CD14-positive monocyte (primary cell): ENCODE measurements around the gene PSTPIP1. TPM values are rescaled to one million over a fixed set of nuclear protein-coding genes. Genes with fewer than 3 reads are reported as not detected.

ENCODE experiments used
- DNase-seq, 3 donors: peaks; one replicate each; pipeline ENCODE4 v3.0.0-alpha.2; 2011 to 2022
- H2AFZ ChIP-seq: 2 replicates; pipeline ENCODE4 v1.6.0; 2012; ENCODE audit warnings: mild to moderate bottlenecking, low read depth, low read length, inconsistent platforms; ENCODE audit not compliant: insufficient read depth, poor library complexity, severe bottlenecking
- H3K27ac ChIP-seq, 2 donors: 1 replicate in 1 of 2; 2 replicates in 1 of 2; pipeline ENCODE4 v1.5.1; 2012 to 2013; ENCODE audit warnings: low read length in 2 of 2, control low read depth in 1 of 2, inconsistent platforms in 1 of 2, low read depth in 1 of 2, mild to moderate bottlenecking in 1 of 2
- H3K27me3 ChIP-seq, 2 donors: one replicate each; pipeline versions ENCODE4 v1.6.0 to v1.6.1; 2011 to 2013; ENCODE audit warnings: low read length in 2 of 2; ENCODE audit not compliant: control insufficient read depth in 2 of 2, insufficient read depth in 2 of 2
- H3K36me3 ChIP-seq, 2 donors: replicated peaks in 1 of 2; 1 replicate in 1 of 2; 2 replicates in 1 of 2; pipeline versions ENCODE4 v1.5.1 to v1.6.1; 2012 to 2013; ENCODE audit warnings: low read length in 2 of 2, control low read depth in 1 of 2, inconsistent platforms in 1 of 2, mild to moderate bottlenecking in 1 of 2; ENCODE audit not compliant: insufficient read depth in 2 of 2, control insufficient read depth in 1 of 2
- H3K4me1 ChIP-seq, 2 donors: 1 replicate in 1 of 2; 2 replicates in 1 of 2; pipeline versions ENCODE4 v1.5.1 to v1.6.1; 2012 to 2013; ENCODE audit warnings: low read length in 2 of 2, control low read depth in 1 of 2, inconsistent platforms in 1 of 2, mild to moderate bottlenecking in 1 of 2, moderate library complexity in 1 of 2; ENCODE audit not compliant: insufficient read depth in 2 of 2, control insufficient read depth in 1 of 2
- H3K4me2 ChIP-seq: replicated peaks from 2 replicates; pipeline ENCODE3; 2012; ENCODE audit warnings: low read length, moderate library complexity, mild to moderate bottlenecking; ENCODE audit not compliant: poor library complexity, severe bottlenecking; ENCODE audit errors: extremely low read depth
- H3K4me3 ChIP-seq, 3 experiments: fragments of 200-600 bp in 1 of 3; sonication (generic) in 1 of 3; replicated peaks in 1 of 3; 1 replicate in 2 of 3; 2 replicates in 1 of 3; pipeline ENCODE4 v1.5.1; 2011 to 2013; ENCODE audit warnings: low read length in 3 of 3, mild to moderate bottlenecking in 3 of 3, control low read depth in 2 of 3, low read depth in 2 of 3, inconsistent platforms in 1 of 3, moderate library complexity in 1 of 3
- H3K79me2 ChIP-seq: 2 replicates; pipeline ENCODE4 v1.6.0; 2012; ENCODE audit warnings: mild to moderate bottlenecking, control low read depth, inconsistent platforms, low read length, moderate library complexity; ENCODE audit not compliant: insufficient read depth
- H3K9ac ChIP-seq: 2 replicates; pipeline ENCODE4 v1.6.0; 2017; ENCODE audit warnings: low read length, mild to moderate bottlenecking; ENCODE audit not compliant: insufficient read depth, poor library complexity, severe bottlenecking
- H3K9me3 ChIP-seq, 2 donors: replicated peaks in 1 of 2; 1 replicate in 1 of 2; 2 replicates in 1 of 2; pipeline versions ENCODE4 v1.5.1 to v1.6.1; 2012 to 2013; ENCODE audit warnings: low read length in 2 of 2, control low read depth in 1 of 2; ENCODE audit not compliant: control insufficient read depth in 1 of 2, insufficient read depth in 1 of 2
- H4K20me1 ChIP-seq: 2 replicates; pipeline ENCODE4 v1.6.0; 2012; ENCODE audit warnings: mild to moderate bottlenecking, low read length, control low read depth, moderate library complexity; ENCODE audit not compliant: insufficient read depth
- H3K27ac Mint-ChIP-seq, 7 donors: one replicate each; pipeline ENCODE4 v1.8.0; 2020; ENCODE audit warnings: mild to moderate bottlenecking in 7 of 7, mixed read lengths in 7 of 7, moderate library complexity in 6 of 7, inconsistent platforms in 2 of 7
- H3K27me3 Mint-ChIP-seq, 3 donors: one replicate each; pipeline ENCODE4 v1.8.0; 2021 to 2022; ENCODE audit warnings: low read depth in 3 of 3, mild to moderate bottlenecking in 3 of 3, mixed read lengths in 3 of 3, moderate library complexity in 3 of 3, inconsistent platforms in 1 of 3
- H3K36me3 Mint-ChIP-seq, 2 donors: one replicate each; pipeline ENCODE4 v1.8.0; 2020; ENCODE audit warnings: mixed read lengths in 2 of 2, inconsistent platforms in 1 of 2, mild to moderate bottlenecking in 1 of 2
- H3K4me1 Mint-ChIP-seq: one replicate; pipeline ENCODE4 v1.8.0; 2020; ENCODE audit warnings: mild to moderate bottlenecking, mixed read lengths
- H3K4me3 Mint-ChIP-seq, 2 donors: one replicate each; pipeline ENCODE4 v1.8.0; 2020; ENCODE audit warnings: mild to moderate bottlenecking in 2 of 2, mixed read lengths in 2 of 2, moderate library complexity in 1 of 2
- H3K9me3 Mint-ChIP-seq, 7 donors: one replicate each; pipeline ENCODE4 v1.8.0; 2020 to 2022; ENCODE audit warnings: mixed read lengths in 7 of 7, mild to moderate bottlenecking in 6 of 7, moderate library complexity in 6 of 7, inconsistent platforms in 2 of 7
- CTCF ChIP-seq: fragments of 200-600 bp; IDR thresholded peaks from one replicate; pipeline ENCODE4 v1.8.0; 2022; ENCODE audit warnings: antibody characterized with exemption, mild to moderate bottlenecking
- WGBS: methylation state at CpG from one replicate; pipeline ENCODE4 v1.1.5; 2013; ENCODE audit warnings: missing lambda C conversion rate; ENCODE audit not compliant: insufficient coverage; 5-methylcytosine and 5-hydroxymethylcytosine counted together
- intact Hi-C, 2 donors: fragments of 100-400 bp; cut with micrococcal nuclease; formaldehyde crosslinking; loops; one replicate each; pipeline versions ENCODE4 v1.15.0 to v1.15.1; 2023
- polyA plus RNA-seq, 3 donors: library from polyadenylated mRNA; depleted of rRNA in 1 of 3; unstranded in 2 of 3; stranded (reverse) in 1 of 3; fragments of 300-500 nt in 2 of 3; fragments of >200 nt in 1 of 3; fragmentation: Illumina TruSeq in 2 of 3; gene quantifications; 1 replicate in 2 of 3; 2 replicates in 1 of 3; pipeline ENCODE4 v1.2.3, GENCODE V29; 2012 to 2021

PSTPIP1 gene
- polyA plus RNA-seq, 3 donors, result 85.9 to 183 (median 86.8) TPM

DNA sequence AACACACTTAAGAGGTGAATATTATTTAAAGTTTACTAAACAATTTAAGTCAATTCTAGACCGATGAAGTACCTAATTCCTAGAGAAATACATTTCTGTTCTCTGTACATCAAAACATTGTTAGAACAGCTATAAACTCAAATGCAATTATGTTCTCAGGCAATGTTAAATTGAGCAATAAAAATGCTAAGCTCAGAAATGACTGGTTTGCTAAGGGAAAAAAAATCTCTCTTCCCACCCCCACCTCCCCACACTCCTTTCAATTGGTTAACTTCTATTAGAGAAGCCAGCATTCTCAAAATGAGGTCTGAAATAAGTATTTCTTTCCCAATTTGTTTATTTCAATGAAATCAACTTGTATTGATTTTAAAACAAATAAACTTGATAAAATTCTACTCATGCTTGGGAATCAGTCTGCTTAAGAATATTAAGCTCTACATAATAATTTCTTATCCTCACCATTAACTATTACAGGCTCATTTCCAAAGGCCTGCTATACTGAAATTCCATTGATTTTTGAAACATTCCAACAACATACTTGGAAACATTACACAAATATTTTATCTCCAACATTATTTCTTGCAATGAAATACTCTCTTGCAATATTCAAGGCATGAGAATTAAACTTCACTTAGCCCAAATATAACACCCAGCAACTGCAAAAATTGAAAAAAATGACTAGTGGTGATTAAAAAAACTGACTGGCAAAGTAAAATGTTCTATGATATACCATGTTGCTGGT is 53.4 kb downstream of the PSTPIP1 start:
- H3K4me2 ChIP-seq, result no peak overlapping the region
- H3K36me3 Mint-ChIP-seq, result peaks cover 52 to 56% of the 10 kb centered on the region in 2 donors
- H3K27me3 Mint-ChIP-seq, result peaks cover 0 to 1% (median 0%) of the 10 kb centered on the region in 3 donors
- no peak for DNase-seq
- peaks cover 0 to 19% (median 1%) of the 10 kb centered on the region in 7 donors for H3K9me3 Mint-ChIP-seq
- no peaks in the 10 kb centered on the region for H3K27me3 ChIP-seq
- H3K4me3 ChIP-seq, result no peak overlapping the region
- no CpG with 5 or more reads among the region's 1 CpG for WGBS
- H3K9me3 ChIP-seq, result no peaks in the 10 kb centered on the region
- H3K27ac Mint-ChIP-seq, result no peak overlapping the region
- peaks cover 29 to 55% of the 10 kb centered on the region in 2 donors for H3K36me3 ChIP-seq
- H3K4me1 ChIP-seq, result no peaks in the 10 kb centered on the region
- H3K79me2 ChIP-seq, result no peaks in the 10 kb centered on the region
- H3K9ac ChIP-seq, result no peak overlapping the region
- H4K20me1 ChIP-seq, result peaks cover 31% of the 10 kb centered on the region
- H3K4me3 Mint-ChIP-seq, result no peak overlapping the region
- intact Hi-C loops, result no loop called here
- peaks cover 11% of the 10 kb centered on the region for H3K4me1 Mint-ChIP-seq
- TF ChIP-seq CTCF, result no peak
- H2AFZ ChIP-seq, result no peak overlapping the region
- no peak overlapping the region for H3K27ac ChIP-seq

GRCh38 chr15:77052556-77052955 is 57.6 kb downstream of the PSTPIP1 start:
- 100% methylated on average over 2 of the region's 2 CpGs for WGBS
- Mint-ChIP-seq H3K4me1 (peaks cover 17% of the 10 kb centered on the region), H3K4me3 (no peak overlapping the region), H3K36me3 (peaks cover 17 to 22% of the 10 kb centered on the region in 2 donors), H3K27ac (no peak overlapping the region), H3K9me3 (no peaks in the 10 kb centered on the region), H3K27me3 (no peaks in the 10 kb centered on the region)
- Histone ChIP-seq H4K20me1 (peaks cover 4% of the 10 kb centered on the region), H3K9me3 (no peaks in the 10 kb centered on the region), H3K4me2 (no peak overlapping the region), H3K27ac (no peak overlapping the region), H3K36me3 (peaks cover 2 to 13% of the 10 kb centered on the region in 2 donors), H3K4me1 (no peaks in the 10 kb centered on the region), H3K9ac (no peak overlapping the region), H3K27me3 (no peaks in the 10 kb centered on the region), H3K79me2 (no peaks in the 10 kb centered on the region), H3K4me3 (no peak overlapping the region), H2AFZ (no peak overlapping the region)
- intact Hi-C loops, result no loop called here
- DNase-seq, result no peak
- no peak for TF ChIP-seq CTCF
